Right ventricle myocardium inferior (tissue), 1 donor: ENCODE data around the gene MTHFD2L. TPM values are rescaled to one million over a fixed set of nuclear protein-coding genes. Genes with fewer than 3 reads are reported as not detected.

ENCODE experiments used
- ATAC-seq: fragments of 200-7000 bp; cut with Tn5 transposase; one replicate; pipeline ENCODE4 v1.9.1; 2020; ENCODE audit warnings: mild to moderate bottlenecking, moderate library complexity
- DNase-seq: peaks from one replicate; pipeline ENCODE4 v3.0.0; 2021; ENCODE audit errors: missing footprints
- intact Hi-C: fragments of 100-400 bp; cut with DNase I; formaldehyde crosslinking; loops from one replicate; pipeline ENCODE4 v1.11.0; 2022
- long read RNA-seq: library from polyadenylated mRNA; unstranded; transcript quantifications from one replicate; pipeline ENCODE4 v2.0.0, GENCODE V29; 2021
- total RNA-seq: library from RNA; stranded (reverse); fragmentation: NEBNext Ultra II Directional; extraction: Animal tissue kit (Norgen Biotek cat#: 25700); gene quantifications from one replicate; pipeline ENCODE4 v1.2.1, GENCODE V29; 2021
- donor health status: DM: no; HTN: yes; CAD: no; lungs with severe emphysema.

Gene MTHFD2L
- total RNA-seq = 10.1 TPM
- long read RNA-seq, partial matches to known transcripts = 0 of 8 reads
- long read RNA-seq, other reads (novel, unspliced or antisense) = 3 of 8 reads

DNA sequence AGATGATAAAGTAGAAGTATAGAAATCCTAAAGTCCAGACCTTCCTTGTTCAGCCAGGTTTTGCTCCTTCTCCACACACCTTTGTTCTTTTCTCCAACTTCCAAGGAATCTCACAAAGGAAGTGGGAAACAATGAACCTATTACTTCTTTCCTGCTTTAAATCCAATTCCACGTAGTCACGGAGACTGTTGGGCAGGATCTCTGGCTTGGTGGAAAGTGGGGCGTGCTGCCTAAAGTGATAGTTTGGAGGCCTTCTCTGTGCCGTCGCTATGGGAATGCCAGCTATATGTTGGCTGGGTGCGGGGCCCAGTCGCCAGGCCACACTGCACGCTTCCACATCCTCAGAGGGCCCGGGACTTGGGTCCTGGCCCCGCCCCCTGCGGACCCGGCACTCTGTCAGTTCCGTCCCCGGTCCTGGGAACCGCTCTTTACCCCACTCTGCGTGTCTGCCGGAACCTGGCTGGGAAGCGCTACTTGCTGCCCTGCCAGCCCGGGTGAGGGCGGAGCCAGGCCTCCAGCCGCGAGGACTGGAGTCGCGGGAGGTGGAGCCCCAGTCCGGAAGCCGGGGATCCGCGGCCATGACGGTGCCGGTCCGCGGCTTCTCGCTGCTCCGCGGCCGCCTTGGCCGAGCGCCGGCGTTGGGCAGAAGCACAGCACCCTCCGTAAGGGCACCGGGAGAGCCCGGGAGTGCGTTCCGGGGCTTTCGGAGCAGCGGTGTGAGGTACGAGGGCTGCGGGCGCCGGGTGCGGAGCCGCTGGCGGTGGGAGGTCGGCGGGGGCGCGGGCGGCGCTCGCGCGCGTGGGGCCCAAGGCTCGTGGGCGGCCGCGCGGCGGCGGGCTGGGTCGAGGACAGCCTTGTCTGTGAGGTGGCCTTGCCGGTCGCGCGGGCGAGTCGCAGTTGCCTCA, at the start of gene MTHFD2L:
MTHFD2L (plus strand) TSS at position 558 of the 905 bp plus-strand sequence; CDS start at position 579, 21 bp downstream.
- DNase-seq (peak; percentile 96), ATAC-seq (peak; percentile 100)
- intact Hi-C loops = loop anchor here (10.0 kb wide), 1 partner anchor 1093 kb away; the partner anchor contains the start of gene COX18

DNA sequence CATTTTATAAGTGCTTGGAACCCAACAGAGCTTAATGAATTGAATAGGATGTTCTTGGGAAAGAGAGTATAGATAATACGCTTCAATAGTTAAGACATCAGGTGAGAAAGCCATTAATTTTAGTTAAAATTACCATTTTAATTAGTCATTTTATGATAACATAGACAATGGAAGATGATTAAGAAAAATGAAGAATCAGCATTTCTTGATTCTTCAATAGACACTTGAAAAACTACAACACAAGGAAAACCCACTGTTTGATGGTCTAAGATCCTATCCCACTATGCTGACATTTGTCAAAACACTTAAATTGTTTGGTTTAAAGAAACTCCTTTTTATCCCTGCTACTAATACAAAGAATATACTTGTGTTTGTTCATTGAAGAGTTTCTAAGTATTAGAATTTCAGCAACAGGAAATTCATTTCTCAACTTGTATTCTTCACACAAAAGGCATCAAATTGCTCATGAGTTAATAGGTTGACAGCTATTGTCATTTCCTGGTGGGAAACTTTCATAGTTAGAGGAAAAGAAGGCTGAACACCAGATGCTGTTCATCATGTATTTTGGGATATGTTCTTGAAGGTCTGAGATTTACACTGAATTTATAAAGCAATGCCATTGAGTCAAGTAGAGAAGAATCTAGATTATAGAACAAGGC, 49.3 kb upstream of the MTHFD2L start:
- ATAC-seq (no peak), DNase-seq (no peak)
- intact Hi-C loops = no loop called here

DNA sequence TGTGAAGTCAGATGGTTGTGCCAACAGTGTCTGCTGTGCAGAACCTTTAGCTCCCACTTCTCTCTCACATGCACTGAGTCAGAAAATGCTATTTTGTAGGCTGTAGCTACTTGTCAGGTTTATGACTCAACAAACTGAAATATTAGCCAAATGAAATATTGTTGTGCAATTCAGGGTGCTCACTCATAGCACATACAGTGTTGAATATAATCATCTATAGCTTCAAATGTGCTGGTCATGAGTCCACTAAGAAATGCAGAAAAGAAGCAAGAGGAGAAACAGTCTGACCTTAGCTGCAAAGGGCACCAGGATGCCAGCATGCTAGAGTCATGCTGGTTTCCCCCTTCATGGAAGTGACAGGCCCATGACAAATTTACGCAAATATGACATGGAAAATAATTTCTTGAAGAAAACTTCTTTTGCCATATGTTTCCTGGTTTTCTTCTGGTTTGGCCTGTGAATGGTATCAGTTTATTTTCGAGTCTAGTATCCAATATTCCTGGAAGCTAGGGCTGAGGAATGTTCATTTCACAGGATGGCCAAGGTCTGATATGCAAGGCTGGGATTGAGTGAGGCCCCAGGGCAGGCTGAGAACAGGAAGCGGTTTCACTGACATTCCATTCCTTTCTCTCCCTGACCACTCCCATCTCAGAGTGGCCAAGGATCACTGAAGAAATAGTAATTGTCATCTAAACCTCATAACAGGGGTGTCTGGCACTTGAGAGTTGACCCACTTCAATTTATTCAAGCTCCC, 48.6 kb upstream of the MTHFD2L start:
- intact Hi-C loops = no loop called here
- ATAC-seq (peak; percentile 81), DNase-seq (no peak)

- no peak for ATAC-seq
- DNase-seq = no peak
- intact Hi-C loops = no loop called here
These were observed 47.9 kb upstream of the MTHFD2L start for GRCh38 chr4:74109870-74110605.

DNA sequence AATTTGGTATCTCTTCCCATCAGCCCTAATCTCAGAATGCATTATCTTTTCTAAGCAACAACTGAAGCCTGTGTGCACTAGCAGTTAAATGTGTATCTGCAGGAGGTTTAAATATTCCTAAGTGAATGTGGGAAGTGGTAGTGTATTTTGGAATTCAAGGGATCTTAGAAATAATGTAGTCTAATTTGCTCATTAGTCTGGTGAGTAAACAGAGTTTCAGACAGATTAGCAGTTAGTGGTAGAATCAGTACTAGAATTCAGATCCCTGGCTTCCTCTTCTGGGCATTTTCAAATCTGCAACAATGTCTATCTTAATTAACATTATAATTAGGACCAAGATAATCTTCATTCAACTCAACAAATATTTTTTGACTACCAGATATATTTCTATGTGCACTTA, 47.2 kb upstream of the MTHFD2L start:
- ATAC-seq (no peak), DNase-seq (no peak)
- intact Hi-C loops = no loop called here

- ATAC-seq (no peak), DNase-seq (no peak)
- intact Hi-C loops = no loop called here
These were observed 46.5 kb upstream of the MTHFD2L start for GRCh38 chr4:74111306-74111975.

- no peak for DNase-seq
- ATAC-seq = peak; percentile 36
- intact Hi-C loops = no loop called here
These were observed 45.9 kb upstream of the MTHFD2L start for GRCh38 chr4:74111990-74112389.

- DNase-seq (no peak), ATAC-seq (no peak)
- intact Hi-C loops = no loop called here
These were observed 45.4 kb upstream of the MTHFD2L start for GRCh38 chr4:74112399-74113105.

DNA sequence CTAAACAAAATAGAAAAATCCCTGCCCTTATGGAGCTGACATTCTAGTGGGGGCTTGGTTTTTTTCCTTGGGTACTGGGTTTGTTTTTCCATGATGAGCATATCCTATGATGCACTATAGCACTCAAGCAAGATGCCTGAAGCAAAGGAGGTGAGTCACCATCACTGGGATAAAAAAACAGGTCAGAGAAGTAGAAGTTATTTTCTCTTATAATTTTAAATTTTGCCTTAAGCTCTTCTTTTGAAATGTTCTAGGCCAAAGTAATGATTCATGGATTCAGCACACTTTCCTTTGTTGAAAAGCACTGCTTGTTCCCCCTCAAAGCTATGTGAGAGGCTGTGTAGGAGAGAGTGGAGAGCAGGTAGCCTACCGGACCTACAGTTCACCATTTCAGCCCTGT, 43.7 kb upstream of the MTHFD2L start:
- no peak for DNase-seq
- intact Hi-C loops = no loop called here
- ATAC-seq = no peak

GRCh38 chr4:74117024-74117534, 40.8 kb upstream of the MTHFD2L start:
- no peak for DNase-seq
- intact Hi-C loops = no loop called here
- ATAC-seq = peak; percentile 94

DNA sequence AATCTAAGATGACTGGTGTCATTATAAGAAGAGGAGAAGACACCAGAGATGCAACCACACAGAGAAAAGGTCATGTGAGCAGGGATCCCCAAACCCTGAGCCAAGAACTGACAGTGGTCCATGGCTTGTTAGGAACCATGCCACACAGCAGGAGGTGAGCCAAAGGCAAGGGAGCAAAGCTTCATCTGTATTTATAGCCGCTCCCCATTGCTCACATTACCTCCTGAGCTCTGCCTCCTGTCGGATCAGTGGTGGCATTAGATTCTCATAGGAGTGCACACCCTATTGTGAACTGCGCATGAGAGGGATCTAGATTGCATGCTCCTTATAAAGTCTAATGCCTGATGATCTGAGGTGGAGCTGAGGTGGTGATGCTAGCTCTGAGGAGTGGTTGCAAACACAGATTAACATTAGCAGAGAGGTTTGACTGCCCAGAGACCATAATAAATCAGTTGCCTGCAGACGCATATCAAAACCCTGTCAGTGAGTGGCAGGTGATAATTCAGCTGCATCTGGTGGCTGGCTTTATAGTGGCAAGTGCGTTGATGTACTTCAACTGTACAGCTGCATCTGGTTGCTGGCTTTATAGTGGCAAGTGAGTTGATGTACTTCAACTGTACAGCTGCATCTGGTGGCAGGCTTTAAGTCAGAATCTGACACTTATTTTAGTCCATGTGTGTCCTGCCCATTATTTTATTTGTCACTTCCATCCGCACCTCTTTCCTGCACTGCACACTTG, 39.1 kb upstream of the MTHFD2L start:
- ATAC-seq (no peak), DNase-seq (no peak)
- intact Hi-C loops = no loop called here

DNA sequence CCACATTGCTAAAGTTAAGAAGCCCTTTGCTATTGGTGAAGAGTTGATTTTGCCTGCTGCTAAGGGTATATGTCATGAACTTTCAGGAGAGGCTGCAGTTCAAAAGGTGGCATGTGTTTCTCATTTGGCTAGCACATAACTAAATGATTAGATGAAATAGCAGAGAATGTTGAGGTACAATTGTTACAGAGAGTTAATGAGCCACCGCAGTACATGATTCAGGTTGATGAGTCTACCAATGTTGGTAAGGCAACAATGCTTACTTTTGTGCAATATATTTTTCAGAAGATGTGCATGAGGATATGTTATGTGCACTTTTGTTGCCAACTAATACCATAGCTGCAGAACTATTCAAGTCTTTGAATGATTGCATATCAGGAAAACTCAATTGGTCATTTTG, 37.8 kb upstream of the MTHFD2L start:
- DNase-seq (no peak), ATAC-seq (no peak)
- intact Hi-C loops = no loop called here

DNA sequence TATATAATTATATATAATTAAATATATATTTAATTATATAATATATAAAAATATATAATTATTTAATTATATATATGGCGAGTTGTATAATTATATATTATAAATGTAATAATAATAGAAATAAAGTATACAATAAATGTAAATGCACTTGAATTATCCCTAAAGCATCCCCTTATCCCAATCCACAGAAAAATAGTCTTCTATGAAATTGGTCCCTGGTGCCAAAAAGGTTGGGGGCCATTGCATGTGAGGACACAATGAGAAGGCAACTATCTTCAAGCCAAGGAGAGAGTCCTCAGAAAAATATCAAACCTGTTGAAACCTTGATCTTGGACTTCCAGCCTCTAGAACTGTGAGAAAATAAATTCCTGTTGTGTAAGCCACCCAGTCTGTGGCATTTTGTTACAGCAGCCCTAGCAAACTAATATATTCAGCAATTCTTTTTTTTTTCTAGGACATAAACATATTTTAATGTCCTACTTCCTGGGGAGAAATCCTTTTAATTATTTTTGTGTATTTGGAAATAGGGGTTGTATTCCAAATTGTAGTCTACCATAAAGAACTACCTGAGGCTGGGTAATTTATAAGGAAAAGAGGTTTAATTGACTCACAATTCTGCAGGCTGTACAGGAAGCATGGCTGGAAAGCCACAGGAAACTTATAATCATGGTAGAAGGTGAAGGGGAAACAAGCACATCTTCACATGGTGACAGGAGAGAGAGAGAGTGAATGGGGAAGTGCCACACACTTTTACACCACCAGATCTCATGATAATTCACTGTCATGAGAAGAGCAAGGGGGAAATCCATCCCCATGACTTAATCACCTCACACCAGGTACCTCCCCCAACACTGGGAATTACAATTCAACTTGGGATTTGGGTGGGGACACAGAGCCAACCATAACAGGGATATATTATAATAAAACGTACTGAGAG, 36.0 kb upstream of the MTHFD2L start:
- ATAC-seq (no peak), DNase-seq (no peak)
- intact Hi-C loops = no loop called here

GRCh38 chr4:74123065-74123728, 34.7 kb upstream of the MTHFD2L start:
- intact Hi-C loops = no loop called here
- DNase-seq = no peak
- peak; percentile 83 for ATAC-seq

DNA sequence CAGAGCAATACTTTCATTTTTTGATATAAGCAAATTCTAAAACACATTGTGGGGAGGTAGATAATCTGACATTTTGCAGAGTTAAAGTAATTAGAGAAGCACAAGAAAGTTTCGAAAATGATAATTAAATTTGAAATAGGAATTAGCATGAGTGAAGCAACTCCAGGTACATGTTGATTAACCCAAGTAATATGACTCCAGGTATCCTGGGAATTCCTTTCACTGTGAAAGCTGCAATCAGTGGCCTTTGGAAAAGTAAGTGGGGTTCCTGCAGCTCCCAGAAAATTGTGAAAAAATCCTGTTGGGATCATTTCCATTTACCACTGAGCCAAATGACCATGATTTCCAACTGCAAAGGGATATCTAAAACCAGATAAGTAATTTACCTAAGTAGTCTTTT, 32.9 kb upstream of the MTHFD2L start:
- intact Hi-C loops = no loop called here
- ATAC-seq = no peak
- DNase-seq = no peak
